Renal cortex interstitium (tissue), 11 donors: ENCODE results near the gene CRHR1. TPM values are rescaled to one million over a fixed set of nuclear protein-coding genes. Genes with fewer than 3 reads are reported as not detected.

Experiments
- DNase-seq, 11 donors: peaks; one replicate each; pipeline ENCODE4 v3.0.0-alpha.2; 2013; ENCODE audit warnings: low read depth in 9 of 11, low spot score in 4 of 11; ENCODE audit errors: extremely low read depth in 1 of 11
- polyA plus RNA-seq, 3 donors: library from polyadenylated mRNA; unstranded; fragments of 120-200 nt; gene quantifications; one replicate each; pipeline ENCODE4 v1.2.1, GENCODE V29; 2013; ENCODE audit not compliant: insufficient read length in 3 of 3

Gene CRHR1
- polyA plus RNA-seq, 3 donors = 0.39 TPM; not detected in 2

- no peak for DNase-seq
These were observed 51.4 kb downstream of the CRHR1 start for GRCh38 chr17:45835481-45835880.

- no peak for DNase-seq
These were observed 52.2 kb downstream of the CRHR1 start for GRCh38 chr17:45836047-45837044.

- no peak for DNase-seq
These were observed 53.1 kb downstream of the CRHR1 start for GRCh38 chr17:45837187-45837586.

- DNase-seq = no peak
These were observed 53.5 kb downstream of the CRHR1 start for GRCh38 chr17:45837603-45838002.

GRCh38 chr17:45838751-45839295 is 54.7 kb downstream of the CRHR1 start:
- DNase-seq = no peak

- DNase-seq = no peak
These were observed 55.3 kb downstream of the CRHR1 start for GRCh38 chr17:45839442-45839841.

- no peak for DNase-seq
These were observed 57.1 kb downstream of the CRHR1 start for GRCh38 chr17:45841186-45841585.

GRCh38 chr17:45841883-45842525 is 57.9 kb downstream of the CRHR1 start:
- DNase-seq = no peak

- DNase-seq = no peak
These were observed 59.6 kb downstream of the CRHR1 start for GRCh38 chr17:45843722-45844121.

GRCh38 chr17:45844695-45845375 is 60.7 kb downstream of the CRHR1 start, which contains the start of gene SPPL2C:
Gene SPPL2C (plus strand): TSS chr17:45844881. CDS start chr17:45844907, 26 bp downstream.
- DNase-seq = no peak

GRCh38 chr17:45845376-45846185 is 61.5 kb downstream of the CRHR1 start:
- DNase-seq = no peak

- no peak for DNase-seq
These were observed 62.1 kb downstream of the CRHR1 start for GRCh38 chr17:45846223-45846622.

GRCh38 chr17:45846646-45847045 is 62.5 kb downstream of the CRHR1 start:
- no peak for DNase-seq

- DNase-seq = no peak
These were observed 63.0 kb downstream of the CRHR1 start for GRCh38 chr17:45847101-45847500.

GRCh38 chr17:45847747-45848146 is 63.6 kb downstream of the CRHR1 start:
- DNase-seq = no peak

GRCh38 chr17:45848405-45848804 is 64.3 kb downstream of the CRHR1 start:
- DNase-seq = no peak

GRCh38 chr17:45848868-45849535 is 64.9 kb downstream of the CRHR1 start:
- DNase-seq = no peak

GRCh38 chr17:45849536-45849990 is 65.4 kb downstream of the CRHR1 start:
- no peak for DNase-seq
